Upper lobe of left lung (tissue), 4 donors: Measurements from ENCODE around the gene MALRD1.

ENCODE experiments used
- EP300 ChIP-seq, 4 donors: sonication (generic); formaldehyde crosslinking; IDR thresholded peaks; one replicate each; pipeline ENCODE4 v1.5.1; 2017; ENCODE audit warnings: antibody characterized with exemption in 4 of 4, control low read depth in 2 of 4
- POLR2A ChIP-seq, 4 donors: fragments of 450-650 bp; IDR thresholded peaks; one replicate each; pipeline ENCODE4 v1.5.1; 2016 to 2017; ENCODE audit warnings: antibody characterized with exemption in 4 of 4, mild to moderate bottlenecking in 2 of 4
- POLR2AphosphoS5 ChIP-seq, 2 donors: sonication (generic); formaldehyde crosslinking; IDR thresholded peaks; one replicate each; pipeline ENCODE4 v1.5.1; 2017; ENCODE audit warnings: antibody characterized with exemption in 2 of 2
- TF ChIP-seq, protein P1 (sequence below), 6 experiments: fragments of 450-650 bp in 4 of 6; fragments of 200-600 bp in 2 of 6; sonication (generic) in 2 of 6; IDR thresholded peaks; one replicate each; pipeline ENCODE4 v1.5.1; 2016 to 2019; ENCODE audit warnings: antibody characterized with exemption in 6 of 6

DNA sequence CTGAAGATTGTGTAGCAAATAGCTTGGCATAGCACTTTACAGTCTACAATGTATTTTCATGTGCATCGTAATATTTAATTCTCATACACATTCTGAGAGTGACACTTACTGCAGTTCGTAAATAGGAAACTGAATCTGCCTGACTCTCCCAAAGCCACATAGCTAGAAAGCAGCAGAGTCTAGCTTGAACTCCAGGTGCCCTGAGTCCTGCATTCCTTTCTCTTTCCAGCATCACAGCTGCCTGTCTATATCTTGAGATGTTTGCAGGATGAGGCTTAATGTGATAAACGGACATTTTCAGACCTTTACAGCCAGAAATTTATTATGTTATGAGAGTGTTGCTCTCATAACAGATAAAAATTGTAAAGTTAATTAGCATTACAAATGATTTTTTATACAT, 634.8 kb downstream of the MALRD1 start:
- TF ChIP-seq, protein P1, sequence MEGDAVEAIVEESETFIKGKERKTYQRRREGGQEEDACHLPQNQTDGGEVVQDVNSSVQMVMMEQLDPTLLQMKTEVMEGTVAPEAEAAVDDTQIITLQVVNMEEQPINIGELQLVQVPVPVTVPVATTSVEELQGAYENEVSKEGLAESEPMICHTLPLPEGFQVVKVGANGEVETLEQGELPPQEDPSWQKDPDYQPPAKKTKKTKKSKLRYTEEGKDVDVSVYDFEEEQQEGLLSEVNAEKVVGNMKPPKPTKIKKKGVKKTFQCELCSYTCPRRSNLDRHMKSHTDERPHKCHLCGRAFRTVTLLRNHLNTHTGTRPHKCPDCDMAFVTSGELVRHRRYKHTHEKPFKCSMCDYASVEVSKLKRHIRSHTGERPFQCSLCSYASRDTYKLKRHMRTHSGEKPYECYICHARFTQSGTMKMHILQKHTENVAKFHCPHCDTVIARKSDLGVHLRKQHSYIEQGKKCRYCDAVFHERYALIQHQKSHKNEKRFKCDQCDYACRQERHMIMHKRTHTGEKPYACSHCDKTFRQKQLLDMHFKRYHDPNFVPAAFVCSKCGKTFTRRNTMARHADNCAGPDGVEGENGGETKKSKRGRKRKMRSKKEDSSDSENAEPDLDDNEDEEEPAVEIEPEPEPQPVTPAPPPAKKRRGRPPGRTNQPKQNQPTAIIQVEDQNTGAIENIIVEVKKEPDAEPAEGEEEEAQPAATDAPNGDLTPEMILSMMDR (IDR thresholded peaks at IDR 0.05) = no peak
- no peak for TF ChIP-seq POLR2AphosphoS5 (IDR thresholded peaks at IDR 0.05)
- TF ChIP-seq POLR2A (IDR thresholded peaks at IDR 0.05) = no peak
- TF ChIP-seq EP300 (IDR thresholded peaks at IDR 0.05) = no peak
